Kidney epithelial cell (primary cell): ENCODE measurements around the gene PNPLA2. TPM values are rescaled to one million over a fixed set of nuclear protein-coding genes. Genes with fewer than 3 reads are reported as not detected.

Experiments used
- DNase-seq: peaks from one replicate; pipeline ENCODE4 v3.0.0-alpha.2; 2010; ENCODE audit warnings: low read depth
- H3K27me3 ChIP-seq: 2 replicates; pipeline ENCODE4 v1.6.0; 2011; ENCODE audit warnings: low read length; ENCODE audit not compliant: control insufficient read depth, insufficient read depth
- H3K36me3 ChIP-seq: 2 replicates; pipeline ENCODE4 v1.5.1; 2011; ENCODE audit warnings: low read length; ENCODE audit not compliant: control insufficient read depth, insufficient read depth
- H3K4me3 ChIP-seq: 2 replicates; pipeline ENCODE4 v1.5.1; 2011; ENCODE audit warnings: low read depth, mild to moderate bottlenecking, control low read depth, low read length
- total RNA-seq: library from RNA; depleted of rRNA; stranded (reverse); fragments of >200 nt; gene quantifications from 2 replicates; pipeline ENCODE4 v1.2.3, GENCODE V29; 2015
- TF ChIP-seq, protein P1 (sequence below): IDR thresholded peaks from 2 replicates; pipeline ENCODE4 v1.5.1; 2011; ENCODE audit warnings: mild to moderate bottlenecking, moderate library complexity, low read length, control low read depth, inconsistent platforms; ENCODE audit not compliant: insufficient read depth, poor library complexity, severe bottlenecking

The PNPLA2 gene
- total RNA-seq, 1 donor from 2014 or later, result 27.5 TPM

DNA sequence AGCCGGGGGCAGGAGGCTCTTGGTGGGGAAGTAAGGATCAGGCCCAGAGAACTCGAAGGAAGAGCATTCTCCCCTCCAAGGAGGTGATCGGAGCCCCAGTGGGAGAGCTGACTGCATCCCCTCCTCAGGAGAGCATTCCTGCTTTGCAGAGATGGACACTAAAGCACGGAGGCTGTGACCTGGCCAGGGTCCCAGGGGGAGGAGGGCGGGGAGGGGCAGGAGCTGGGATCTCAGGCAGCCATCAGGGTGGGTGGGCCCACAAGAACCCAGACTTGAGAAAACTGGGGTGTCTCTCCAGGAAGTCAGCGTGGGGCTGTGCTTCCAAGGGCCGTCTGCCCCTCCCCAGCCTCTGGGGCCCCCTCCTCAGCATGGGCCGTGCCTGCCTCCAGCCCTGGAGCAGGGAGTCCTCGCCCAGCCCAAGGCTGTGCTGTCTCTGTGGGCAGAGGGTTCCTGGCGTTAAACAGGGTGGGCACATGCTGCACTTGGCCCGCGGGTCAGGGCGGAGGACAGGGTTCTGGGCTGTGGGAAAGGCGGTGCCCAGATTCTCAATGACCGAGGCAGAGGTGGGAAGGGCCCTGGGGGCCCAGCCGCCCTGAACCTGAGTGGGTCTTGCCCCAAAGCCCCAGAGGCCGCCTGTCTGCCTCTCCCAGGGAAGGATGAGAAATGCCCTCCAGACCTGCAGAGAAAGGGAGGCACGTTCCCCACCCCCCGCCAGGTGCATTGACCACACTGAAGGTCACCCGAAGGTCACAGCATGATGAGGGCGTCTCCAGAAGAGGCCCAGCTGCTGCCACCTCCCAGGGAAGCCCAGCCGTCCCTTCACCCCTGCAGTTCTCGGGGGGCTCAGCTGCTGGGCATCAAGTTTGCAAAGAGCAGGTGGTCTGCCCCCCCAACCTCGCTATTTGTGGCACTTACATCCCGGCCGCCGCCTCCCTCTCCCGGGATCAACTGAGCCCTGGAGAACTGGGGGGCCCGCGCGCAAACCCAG, 29.5 kb upstream of the PNPLA2 start:
- TF ChIP-seq, protein P1, sequence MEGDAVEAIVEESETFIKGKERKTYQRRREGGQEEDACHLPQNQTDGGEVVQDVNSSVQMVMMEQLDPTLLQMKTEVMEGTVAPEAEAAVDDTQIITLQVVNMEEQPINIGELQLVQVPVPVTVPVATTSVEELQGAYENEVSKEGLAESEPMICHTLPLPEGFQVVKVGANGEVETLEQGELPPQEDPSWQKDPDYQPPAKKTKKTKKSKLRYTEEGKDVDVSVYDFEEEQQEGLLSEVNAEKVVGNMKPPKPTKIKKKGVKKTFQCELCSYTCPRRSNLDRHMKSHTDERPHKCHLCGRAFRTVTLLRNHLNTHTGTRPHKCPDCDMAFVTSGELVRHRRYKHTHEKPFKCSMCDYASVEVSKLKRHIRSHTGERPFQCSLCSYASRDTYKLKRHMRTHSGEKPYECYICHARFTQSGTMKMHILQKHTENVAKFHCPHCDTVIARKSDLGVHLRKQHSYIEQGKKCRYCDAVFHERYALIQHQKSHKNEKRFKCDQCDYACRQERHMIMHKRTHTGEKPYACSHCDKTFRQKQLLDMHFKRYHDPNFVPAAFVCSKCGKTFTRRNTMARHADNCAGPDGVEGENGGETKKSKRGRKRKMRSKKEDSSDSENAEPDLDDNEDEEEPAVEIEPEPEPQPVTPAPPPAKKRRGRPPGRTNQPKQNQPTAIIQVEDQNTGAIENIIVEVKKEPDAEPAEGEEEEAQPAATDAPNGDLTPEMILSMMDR, result no peak
- no peaks in the 10 kb centered on the region for H3K36me3 ChIP-seq
- no peak overlapping the region for H3K4me3 ChIP-seq
- DNase-seq, result no peak
- peaks cover 22% of the 10 kb centered on the region for H3K27me3 ChIP-seq

DNA sequence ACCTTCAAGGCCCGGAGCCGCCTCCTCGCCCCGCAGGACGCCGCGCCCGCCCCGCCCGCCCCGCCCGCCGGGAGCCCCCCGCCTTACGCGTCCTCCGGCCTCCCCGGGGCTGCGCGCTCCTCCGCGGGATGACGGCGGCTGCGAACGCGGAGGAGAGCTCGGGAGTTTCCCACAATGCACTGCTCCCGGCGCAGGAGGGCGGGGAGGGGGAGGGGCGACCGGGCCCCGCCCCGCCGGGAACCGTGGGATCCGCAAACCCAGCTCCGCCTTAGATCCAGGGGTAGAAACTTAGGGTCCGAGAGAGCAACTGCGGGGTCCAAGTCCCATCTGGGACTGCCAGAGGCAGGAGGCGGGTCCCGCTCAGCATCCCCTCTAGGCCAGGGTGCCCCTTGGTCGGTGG, 28.8 kb upstream of the PNPLA2 start, which contains the start of gene CEND1:
Gene CEND1 (minus strand): TSS at position 148 of the 400 bp plus-strand sequence. CDS start 1,514 bp downstream, outside the sequence.
- no peak within 1 kb of the TSS for H3K4me3 ChIP-seq
- TF ChIP-seq, protein P1, result no peak

DNA sequence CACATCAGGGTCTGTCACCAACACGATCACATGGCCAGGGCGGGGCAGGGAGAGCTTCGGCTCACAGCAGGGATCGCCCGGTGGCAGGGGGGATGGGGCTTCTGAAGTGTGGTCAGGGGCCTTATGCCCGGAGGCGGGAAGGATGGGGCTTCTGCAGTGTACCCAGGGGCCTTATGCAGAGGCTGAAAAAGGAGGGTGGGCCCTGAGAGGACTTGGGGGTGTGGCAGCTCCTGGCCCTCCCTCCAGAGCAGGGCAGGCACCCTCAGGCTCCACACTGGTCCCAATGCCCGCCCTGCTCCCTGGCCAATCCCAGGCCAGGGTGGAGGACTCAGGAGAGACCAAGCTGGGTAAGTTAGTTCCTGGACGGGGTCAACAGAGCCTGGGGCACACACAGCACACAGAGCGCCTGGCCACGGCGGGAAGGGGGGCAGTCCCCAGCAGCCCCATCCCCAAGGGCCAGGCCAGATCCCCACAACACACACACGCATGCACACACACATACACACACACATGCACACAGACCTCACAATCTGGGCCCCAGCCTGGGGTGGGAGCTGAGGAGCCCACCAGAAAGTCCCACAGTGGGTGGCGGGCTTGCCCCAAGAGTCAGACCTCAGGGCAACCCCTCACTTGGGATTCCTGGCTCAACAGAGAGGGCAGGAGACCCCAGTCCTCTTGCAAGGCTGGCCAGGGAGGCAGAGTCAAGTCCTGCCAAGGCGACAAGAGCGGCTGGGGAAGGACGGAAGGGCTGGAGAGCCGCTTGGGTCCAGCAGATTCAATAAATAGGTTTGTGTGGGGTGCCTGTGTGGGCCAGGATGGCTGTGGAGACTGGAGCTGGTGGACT, 27.8 kb upstream of the PNPLA2 start:
- H3K27me3 ChIP-seq, result peaks cover 22% of the 10 kb centered on the region
- no peak overlapping the region for H3K4me3 ChIP-seq
- no peaks in the 10 kb centered on the region for H3K36me3 ChIP-seq
- TF ChIP-seq, protein P1, result no peak
- no peak for DNase-seq

More for the DNA sequence above, 28.8 kb upstream of the PNPLA2 start, which contains the start of gene CEND1:
- DNase-seq, result no peak
- peaks cover 22% of the 10 kb centered on the region for H3K27me3 ChIP-seq
- no peaks in the 10 kb centered on the region for H3K36me3 ChIP-seq

DNA sequence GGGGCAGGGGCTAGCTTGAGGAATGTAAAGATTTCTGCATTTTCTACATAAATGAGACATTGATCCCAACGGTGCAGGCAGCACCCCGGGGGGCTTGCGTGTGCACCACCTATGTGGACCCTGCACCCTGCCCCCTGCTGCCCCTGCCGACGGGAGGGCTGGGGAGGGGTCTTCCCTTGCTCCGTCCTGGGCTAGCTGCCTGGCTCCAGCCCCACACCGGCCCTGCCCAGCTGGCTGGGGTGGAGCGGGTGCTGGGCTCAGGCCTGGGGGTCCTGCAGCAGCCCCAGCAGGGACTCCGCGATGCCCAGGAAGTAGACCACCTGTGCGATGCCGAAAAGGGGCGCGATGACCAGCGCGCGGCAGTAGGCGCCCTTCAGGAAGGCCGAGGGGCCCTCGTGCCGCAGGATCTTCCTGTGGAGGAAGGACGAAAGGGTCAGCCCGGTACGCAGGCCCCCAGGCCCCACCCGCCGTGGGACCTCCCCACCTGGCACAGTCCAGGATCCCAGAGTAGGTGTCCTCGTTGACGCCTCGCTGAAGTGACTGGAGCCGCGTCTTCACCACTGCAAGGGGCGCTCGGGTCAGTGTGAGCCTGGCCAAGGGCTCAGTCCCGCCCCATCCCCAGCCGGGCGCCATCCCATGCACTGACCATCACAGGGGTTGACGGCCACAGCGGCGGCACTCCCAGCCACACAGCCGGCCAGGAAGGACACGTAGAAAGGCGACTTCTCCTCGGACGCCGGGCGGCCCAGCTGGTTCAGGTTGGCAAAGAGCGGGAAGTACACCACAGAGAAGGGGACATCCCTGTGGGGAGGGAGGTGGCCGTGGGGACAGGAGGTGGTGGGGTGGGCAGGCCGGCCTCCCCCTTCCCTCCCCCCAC, 26.8 kb upstream of the PNPLA2 start:
- Histone ChIP-seq H3K4me3 (no peak overlapping the region), H3K36me3 (no peaks in the 10 kb centered on the region), H3K27me3 (peaks cover 19% of the 10 kb centered on the region)
- TF ChIP-seq, protein P1, result no peak
- no peak for DNase-seq

DNA sequence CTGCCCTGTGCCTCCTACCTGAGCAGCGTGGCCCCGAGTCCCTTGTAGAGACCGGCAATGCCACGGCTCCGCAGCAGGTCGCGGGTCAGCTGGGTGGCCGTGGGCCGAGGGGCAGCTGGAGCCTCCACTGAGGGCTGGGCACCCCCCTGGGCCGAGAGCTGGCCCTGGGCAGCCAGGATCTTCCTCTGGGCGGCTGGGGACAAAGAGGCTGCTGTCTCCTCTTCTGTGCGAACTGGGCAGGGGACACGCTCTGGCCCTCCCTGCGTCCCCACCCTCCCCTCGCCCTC, 26.2 kb upstream of the PNPLA2 start:
- Histone ChIP-seq H3K27me3 (peaks cover 19% of the 10 kb centered on the region), H3K36me3 (no peaks in the 10 kb centered on the region), H3K4me3 (no peak overlapping the region)
- TF ChIP-seq, protein P1, result no peak
- DNase-seq, result no peak
